Measurements from ENCODE around the gene SLC51B. TPM values are rescaled to one million over a fixed set of nuclear protein-coding genes. Genes with fewer than 3 reads are reported as not detected.
A peak's percentile ranks its signal among the peaks of the same experiment; 100 is the strongest.

The SLC51B gene
- total RNA-seq, 1 experiment from 2014 or later: not detected

DNA sequence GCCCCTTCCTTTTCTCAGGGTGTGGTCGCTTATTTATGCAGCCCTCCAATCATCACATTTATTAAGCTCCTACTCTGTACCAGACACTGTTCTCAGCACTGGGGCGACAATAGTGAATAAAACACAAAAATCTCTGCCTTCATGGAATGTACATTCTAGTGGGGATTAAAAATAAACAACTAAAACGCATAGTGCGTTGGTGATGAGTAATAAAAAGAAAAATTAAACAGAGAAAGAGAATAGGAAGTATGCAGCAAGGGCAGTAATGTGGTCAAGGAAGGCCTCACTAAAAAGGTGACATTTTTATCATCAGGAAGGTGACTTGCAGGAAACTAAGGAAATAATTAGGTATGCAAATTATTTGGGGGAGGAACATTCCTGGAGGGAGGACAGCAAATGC lies 5.1 kb downstream of the SLC51B start:
- peaks cover 13% of the 10 kb centered on the region for H3K27me3 Mint-ChIP-seq (ENCODE audit: unreplicated experiment)
- DNase-seq: no peak
- H3K36me3 Mint-ChIP-seq (ENCODE audit: insufficient read depth, unreplicated experiment): peaks cover 11% of the 10 kb centered on the region
- BruUV-seq (replicated peaks): no TSS peak
- H3K9me3 Mint-ChIP-seq (ENCODE audit: low read depth, unreplicated experiment): no peaks in the 10 kb centered on the region
- H3K27ac Mint-ChIP-seq (ENCODE audit: unreplicated experiment): peak overlapping the region; percentile 4
- CTCF ChIA-PET: interaction anchor here (0.7 to 1.3 kb wide), 2 partner anchors 15 to 17 kb away, joined by 5 read pairs; no protein-coding TSS in a partner anchor
- peaks cover 32% of the 10 kb centered on the region for H3K4me1 Mint-ChIP-seq (ENCODE audit: low read depth, unreplicated experiment)
- intact Hi-C loops (cut with micrococcal nuclease; ENCODE audit: unreplicated experiment): no loop called here
- TF ChIP-seq, protein P1, sequence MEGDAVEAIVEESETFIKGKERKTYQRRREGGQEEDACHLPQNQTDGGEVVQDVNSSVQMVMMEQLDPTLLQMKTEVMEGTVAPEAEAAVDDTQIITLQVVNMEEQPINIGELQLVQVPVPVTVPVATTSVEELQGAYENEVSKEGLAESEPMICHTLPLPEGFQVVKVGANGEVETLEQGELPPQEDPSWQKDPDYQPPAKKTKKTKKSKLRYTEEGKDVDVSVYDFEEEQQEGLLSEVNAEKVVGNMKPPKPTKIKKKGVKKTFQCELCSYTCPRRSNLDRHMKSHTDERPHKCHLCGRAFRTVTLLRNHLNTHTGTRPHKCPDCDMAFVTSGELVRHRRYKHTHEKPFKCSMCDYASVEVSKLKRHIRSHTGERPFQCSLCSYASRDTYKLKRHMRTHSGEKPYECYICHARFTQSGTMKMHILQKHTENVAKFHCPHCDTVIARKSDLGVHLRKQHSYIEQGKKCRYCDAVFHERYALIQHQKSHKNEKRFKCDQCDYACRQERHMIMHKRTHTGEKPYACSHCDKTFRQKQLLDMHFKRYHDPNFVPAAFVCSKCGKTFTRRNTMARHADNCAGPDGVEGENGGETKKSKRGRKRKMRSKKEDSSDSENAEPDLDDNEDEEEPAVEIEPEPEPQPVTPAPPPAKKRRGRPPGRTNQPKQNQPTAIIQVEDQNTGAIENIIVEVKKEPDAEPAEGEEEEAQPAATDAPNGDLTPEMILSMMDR (IDR thresholded peaks at IDR 0.05; ENCODE audit: unreplicated experiment): no peak
- H3K4me3 Mint-ChIP-seq (ENCODE audit: low read depth, unreplicated experiment): peak overlapping the region; percentile 57

GRCh38 chr15:65051266-65051665 lies 6.1 kb downstream of the SLC51B start:
- DNase-seq: no peak
- Mint-ChIP-seq H3K9me3 (ENCODE audit: low read depth, unreplicated experiment) (no peaks in the 10 kb centered on the region), H3K36me3 (ENCODE audit: insufficient read depth, unreplicated experiment) (peaks cover 20% of the 10 kb centered on the region), H3K27ac (ENCODE audit: unreplicated experiment) (no peak overlapping the region), H3K4me1 (ENCODE audit: low read depth, unreplicated experiment) (peaks cover 37% of the 10 kb centered on the region), H3K4me3 (ENCODE audit: low read depth, unreplicated experiment) (no peak overlapping the region), H3K27me3 (ENCODE audit: unreplicated experiment) (peaks cover 13% of the 10 kb centered on the region)
- intact Hi-C loops (cut with micrococcal nuclease; ENCODE audit: unreplicated experiment): no loop called here
- no TSS peak for BruUV-seq (replicated peaks)
- CTCF ChIA-PET: interaction anchor here (1.2 to 1.3 kb wide), 2 partner anchors 18 to 31 kb away, joined by 3 to 5 read pairs; no protein-coding TSS in a partner anchor
- TF ChIP-seq, protein P1 (IDR thresholded peaks at IDR 0.05; ENCODE audit: unreplicated experiment): no peak

GRCh38 chr15:65052956-65053355 lies 7.8 kb downstream of the SLC51B start:
- H3K36me3 Mint-ChIP-seq (ENCODE audit: insufficient read depth, unreplicated experiment): peaks cover 32% of the 10 kb centered on the region
- no peak overlapping the region for H3K27ac Mint-ChIP-seq (ENCODE audit: unreplicated experiment)
- no TSS peak for BruUV-seq (replicated peaks)
- CTCF ChIA-PET: interaction anchor here (0.8 to 1.4 kb wide), 4 partner anchors 12 to 48 kb away, joined by 3 to 7 read pairs (median 4); no protein-coding TSS in a partner anchor
- TF ChIP-seq, protein P1 (IDR thresholded peaks at IDR 0.05; ENCODE audit: unreplicated experiment): no peak
- no peak overlapping the region for H3K4me3 Mint-ChIP-seq (ENCODE audit: low read depth, unreplicated experiment)
- H3K27me3 Mint-ChIP-seq (ENCODE audit: unreplicated experiment): peaks cover 13% of the 10 kb centered on the region
- peaks cover 54% of the 10 kb centered on the region for H3K4me1 Mint-ChIP-seq (ENCODE audit: low read depth, unreplicated experiment)
- intact Hi-C loops (cut with micrococcal nuclease; ENCODE audit: unreplicated experiment): no loop called here
- DNase-seq: no peak
- no peaks in the 10 kb centered on the region for H3K9me3 Mint-ChIP-seq (ENCODE audit: low read depth, unreplicated experiment)

- H3K9me3 Mint-ChIP-seq (ENCODE audit: low read depth, unreplicated experiment): no peaks in the 10 kb centered on the region
- peaks cover 27% of the 10 kb centered on the region for H3K36me3 Mint-ChIP-seq (ENCODE audit: insufficient read depth, unreplicated experiment)
- intact Hi-C loops (cut with micrococcal nuclease; ENCODE audit: unreplicated experiment): loop anchor here (1.0 to 2.0 kb wide), 3 partner anchors 24 to 47 kb away; no protein-coding TSS in a partner anchor
- peaks cover 49% of the 10 kb centered on the region for H3K4me1 Mint-ChIP-seq (ENCODE audit: low read depth, unreplicated experiment)
- no TSS peak for BruUV-seq (replicated peaks)
- H3K27me3 Mint-ChIP-seq (ENCODE audit: unreplicated experiment): peaks cover 13% of the 10 kb centered on the region
- CTCF ChIA-PET: interaction anchor here (0.6 to 3.1 kb wide), 11 partner anchors 11 to 85 kb away, joined by 3 to 14 read pairs (median 8); partner anchors contain the start of gene RASL12
- TF ChIP-seq, protein P1 (IDR thresholded peaks at IDR 0.05; ENCODE audit: unreplicated experiment): peak; percentile 91
- no peak overlapping the region for H3K27ac Mint-ChIP-seq (ENCODE audit: unreplicated experiment)
- peak; percentile 88 for DNase-seq
- H3K4me3 Mint-ChIP-seq (ENCODE audit: low read depth, unreplicated experiment): no peak overlapping the region
These were observed 9.4 kb downstream of the SLC51B start for GRCh38 chr15:65054333-65055200.

Data from Calu3 (cell line).